Lower lobe of right lung (tissue), 2 donors: ENCODE results near the gene SLC30A1. TPM values are rescaled to one million over a fixed set of nuclear protein-coding genes. Genes with fewer than 3 reads are reported as not detected.
A peak's percentile ranks its signal among the peaks of the same experiment; 100 is the strongest.

Source experiments
- ATAC-seq, 2 donors: fragments of 200-7000 bp; cut with Tn5 transposase; one replicate each; pipeline ENCODE4 v1.9.1; 2020 to 2022; ENCODE audit warnings: mild to moderate bottlenecking in 2 of 2, moderate library complexity in 2 of 2
- DNase-seq: peaks from one replicate; pipeline ENCODE4 v3.0.0-alpha.2; 2020
- H3K27ac ChIP-seq: fragments of 200-600 bp; one replicate; pipeline ENCODE4 v1.8.0; 2022
- H3K27me3 ChIP-seq: fragments of 200-600 bp; one replicate; pipeline ENCODE4 v1.8.0; 2022; ENCODE audit warnings: low read depth
- H3K36me3 ChIP-seq: fragments of 200-600 bp; one replicate; pipeline ENCODE4 v1.8.0; 2022; ENCODE audit warnings: mild to moderate bottlenecking
- H3K4me1 ChIP-seq: fragments of 200-600 bp; one replicate; pipeline ENCODE4 v1.8.0; 2022
- H3K4me3 ChIP-seq: fragments of 200-600 bp; one replicate; pipeline ENCODE4 v1.8.0; 2022; ENCODE audit warnings: mild to moderate bottlenecking
- H3K9me3 ChIP-seq: fragments of 200-600 bp; one replicate; pipeline ENCODE4 v1.8.0; 2022
- intact Hi-C: fragments of 100-400 bp; cut with DNase I; formaldehyde crosslinking; loops from one replicate; pipeline ENCODE4 v1.11.0; 2022
- total RNA-seq: library from RNA; stranded (reverse); fragmentation: NEBNext Ultra II Directional; extraction: Animal tissue kit (Norgen Biotek cat#: 25700); gene quantifications from one replicate; pipeline ENCODE4 v1.2.1, GENCODE V29; 2021
- TF ChIP-seq, protein P1 (sequence below): fragments of 200-600 bp; IDR thresholded peaks from one replicate; pipeline ENCODE4 v1.8.0; 2022; ENCODE audit warnings: antibody characterized with exemption, mild to moderate bottlenecking
- donor health status: DM: no; HTN: yes; CAD: no; lungs with severe emphysema.

SLC30A1 gene
- total RNA-seq, 1 donor from 2014 or later = 14.8 TPM

- Histone ChIP-seq H3K4me3 (peak overlapping the region; percentile 94), H3K9me3 (no peaks in the 10 kb centered on the region), H3K27me3 (no peaks in the 10 kb centered on the region), H3K4me1 (peaks cover 42% of the 10 kb centered on the region), H3K36me3 (peaks cover 8% of the 10 kb centered on the region), H3K27ac (peak overlapping the region; percentile 94)
- no peak for ATAC-seq
- TF ChIP-seq, protein P1, sequence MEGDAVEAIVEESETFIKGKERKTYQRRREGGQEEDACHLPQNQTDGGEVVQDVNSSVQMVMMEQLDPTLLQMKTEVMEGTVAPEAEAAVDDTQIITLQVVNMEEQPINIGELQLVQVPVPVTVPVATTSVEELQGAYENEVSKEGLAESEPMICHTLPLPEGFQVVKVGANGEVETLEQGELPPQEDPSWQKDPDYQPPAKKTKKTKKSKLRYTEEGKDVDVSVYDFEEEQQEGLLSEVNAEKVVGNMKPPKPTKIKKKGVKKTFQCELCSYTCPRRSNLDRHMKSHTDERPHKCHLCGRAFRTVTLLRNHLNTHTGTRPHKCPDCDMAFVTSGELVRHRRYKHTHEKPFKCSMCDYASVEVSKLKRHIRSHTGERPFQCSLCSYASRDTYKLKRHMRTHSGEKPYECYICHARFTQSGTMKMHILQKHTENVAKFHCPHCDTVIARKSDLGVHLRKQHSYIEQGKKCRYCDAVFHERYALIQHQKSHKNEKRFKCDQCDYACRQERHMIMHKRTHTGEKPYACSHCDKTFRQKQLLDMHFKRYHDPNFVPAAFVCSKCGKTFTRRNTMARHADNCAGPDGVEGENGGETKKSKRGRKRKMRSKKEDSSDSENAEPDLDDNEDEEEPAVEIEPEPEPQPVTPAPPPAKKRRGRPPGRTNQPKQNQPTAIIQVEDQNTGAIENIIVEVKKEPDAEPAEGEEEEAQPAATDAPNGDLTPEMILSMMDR = no peak
- DNase-seq = no peak
- intact Hi-C loops = no loop called here
These were observed 1.3 kb upstream of the SLC30A1 start for GRCh38 chr1:211580303-211580687.

DNA sequence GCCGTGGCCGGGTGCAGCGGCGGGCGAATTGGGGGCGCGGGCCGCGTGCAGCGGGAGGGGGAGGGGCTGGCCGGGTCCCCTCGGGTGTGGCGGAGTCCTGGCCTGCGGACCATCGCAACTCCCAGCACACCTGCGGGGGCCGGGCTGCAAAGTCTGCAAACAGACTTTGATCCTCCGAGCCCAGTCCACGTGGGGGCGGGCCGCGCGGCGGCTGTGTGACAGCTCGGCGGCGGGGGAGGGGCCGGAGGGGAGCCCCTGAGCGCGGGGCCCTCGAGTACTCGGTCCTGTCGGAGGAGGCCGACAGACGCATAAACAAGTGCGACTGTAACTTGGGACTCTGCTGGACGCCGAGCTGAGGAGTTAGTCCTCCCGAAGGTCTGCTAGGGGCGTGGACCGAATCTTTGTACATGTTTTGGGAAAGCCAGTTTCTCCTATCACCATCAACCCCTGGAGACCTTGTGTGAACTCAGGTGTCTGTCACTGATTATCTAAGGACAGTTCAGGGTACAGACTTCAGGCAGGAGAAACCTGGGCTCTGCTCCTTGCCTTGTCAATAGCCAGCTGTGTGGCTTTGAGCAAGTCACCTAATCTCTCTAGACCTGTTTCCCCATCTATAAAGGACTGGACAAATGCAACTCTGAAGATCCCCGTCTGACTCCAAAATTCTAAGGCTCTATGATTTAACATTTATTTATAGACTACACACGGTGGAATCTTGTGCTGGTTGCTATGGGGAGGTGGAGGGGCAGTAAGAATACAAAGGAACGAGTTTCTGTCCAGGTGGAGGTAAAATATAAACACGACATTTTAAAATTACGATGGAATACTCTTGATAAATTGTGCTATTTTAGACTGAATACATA lies 710 bp upstream of the SLC30A1 start:
- DNase-seq (peak; percentile 90), ATAC-seq (peak; percentile 65 to 69)
- Histone ChIP-seq H3K4me1 (peaks cover 48% of the 10 kb centered on the region), H3K36me3 (peaks cover 15% of the 10 kb centered on the region), H3K4me3 (peak overlapping the region; percentile 94), H3K27ac (peak overlapping the region; percentile 94), H3K9me3 (no peaks in the 10 kb centered on the region), H3K27me3 (no peaks in the 10 kb centered on the region)
- TF ChIP-seq, protein P1 = no peak
- intact Hi-C loops = no loop called here

DNA sequence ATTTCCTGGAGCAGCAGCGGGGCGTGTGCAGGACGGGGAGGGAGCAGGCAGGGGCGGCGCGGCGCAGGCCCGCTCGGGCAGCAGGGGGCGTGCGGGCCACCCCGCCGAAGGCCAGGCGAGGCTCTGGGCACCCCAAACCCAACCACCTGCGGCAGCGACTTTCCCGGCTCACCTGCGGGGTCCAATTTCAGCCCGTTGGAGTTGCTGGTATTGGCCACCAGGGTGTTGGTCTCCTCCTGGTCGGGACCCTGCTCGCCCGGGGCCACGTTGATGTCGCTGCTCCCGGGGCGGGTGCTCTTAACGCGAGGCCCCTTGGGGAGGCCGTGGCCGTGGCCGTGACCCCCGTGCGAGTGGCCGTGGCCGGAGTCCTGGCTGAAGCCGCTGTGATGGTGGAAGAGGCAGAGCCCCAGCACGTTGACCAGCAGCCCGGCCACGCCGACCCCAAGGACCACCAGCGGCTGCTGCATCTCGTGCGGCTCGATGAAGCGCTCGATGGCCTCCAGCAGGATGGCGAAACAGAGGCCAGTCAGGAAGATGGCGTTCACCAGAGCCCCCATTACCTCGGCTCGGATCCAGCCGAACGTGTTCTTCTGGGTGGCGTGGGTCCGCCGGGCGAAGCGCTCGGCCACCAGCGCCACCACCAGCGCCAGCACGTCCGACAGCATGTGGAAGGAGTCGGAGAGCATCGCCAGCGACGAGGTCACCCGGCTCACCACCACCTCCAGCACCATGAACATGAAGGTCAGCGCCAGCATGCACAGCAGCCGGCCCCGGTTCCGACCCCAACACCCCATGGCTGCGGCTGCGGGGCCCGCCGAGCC lies 932 bp downstream of the SLC30A1 start:
- ATAC-seq = peak; percentile 84 to 86
- Histone ChIP-seq H3K9me3 (no peaks in the 10 kb centered on the region), H3K27ac (peak overlapping the region; percentile 94), H3K4me1 (peaks cover 50% of the 10 kb centered on the region), H3K4me3 (peak overlapping the region; percentile 94), H3K27me3 (no peaks in the 10 kb centered on the region), H3K36me3 (peaks cover 23% of the 10 kb centered on the region)
- TF ChIP-seq, protein P1 = peak; percentile 93
- DNase-seq = peak; percentile 87
- intact Hi-C loops = no loop called here

DNA sequence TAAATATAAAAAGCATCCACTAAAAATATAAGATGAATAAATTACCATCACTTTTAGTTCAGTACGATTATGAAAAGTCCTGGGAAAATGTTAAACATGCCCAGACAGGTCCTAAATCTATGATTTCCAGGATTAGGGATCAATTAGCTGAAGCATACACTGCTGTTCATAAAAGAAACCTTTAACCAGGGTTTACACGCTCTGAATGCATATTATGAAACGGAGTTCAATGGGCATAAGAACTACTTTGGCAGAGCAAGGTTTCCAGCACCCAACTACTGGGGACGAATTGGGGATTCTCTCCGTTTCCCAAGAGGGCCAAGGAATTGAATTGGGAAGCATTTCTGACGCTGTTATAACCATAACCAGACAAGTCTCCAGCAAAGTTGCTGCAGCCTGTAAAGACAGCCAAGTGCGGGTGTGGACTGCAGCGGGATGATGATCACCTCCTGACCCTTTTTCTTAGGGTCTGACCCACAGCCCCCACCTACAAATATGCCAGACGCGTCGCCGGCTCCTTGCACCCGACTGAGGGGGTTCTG lies 1.6 kb downstream of the SLC30A1 start:
- Histone ChIP-seq H3K9me3 (no peaks in the 10 kb centered on the region), H3K36me3 (peaks cover 28% of the 10 kb centered on the region), H3K4me1 (peaks cover 50% of the 10 kb centered on the region), H3K27ac (peak overlapping the region; percentile 94), H3K27me3 (no peaks in the 10 kb centered on the region), H3K4me3 (peak overlapping the region; percentile 94)
- TF ChIP-seq, protein P1 = no peak
- intact Hi-C loops = no loop called here
- ATAC-seq = no peak
- DNase-seq = no peak

DNA sequence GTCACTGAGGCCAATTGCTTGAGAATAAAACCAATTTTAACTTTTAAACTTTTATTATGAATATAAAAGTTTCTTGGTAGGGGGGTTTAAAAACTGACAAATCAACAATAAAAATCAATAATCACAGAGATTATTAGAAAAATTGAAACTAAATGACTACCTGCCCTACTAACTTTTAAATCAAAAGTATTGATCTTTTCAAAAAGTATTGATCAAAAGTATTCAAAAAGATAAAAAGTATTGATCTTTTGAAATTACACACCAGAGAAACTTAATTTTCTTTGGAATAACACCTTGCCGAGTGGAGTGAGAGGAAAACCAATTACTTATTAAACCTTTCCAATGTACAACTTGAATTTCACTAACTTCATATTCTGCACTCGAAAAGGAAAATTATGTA lies 2.2 kb downstream of the SLC30A1 start:
- TF ChIP-seq, protein P1 = no peak
- no peaks in the 10 kb centered on the region for H3K27me3 ChIP-seq
- peaks cover 34% of the 10 kb centered on the region for H3K36me3 ChIP-seq
- peak overlapping the region; percentile 94 for H3K4me3 ChIP-seq
- no peaks in the 10 kb centered on the region for H3K9me3 ChIP-seq
- no peak overlapping the region for H3K27ac ChIP-seq
- peaks cover 43% of the 10 kb centered on the region for H3K4me1 ChIP-seq
- intact Hi-C loops = no loop called here
- no peak for ATAC-seq
- DNase-seq = no peak
